Prostate gland (tissue), 2 donors: ENCODE results near the gene FOXP1. TPM values are rescaled to one million over a fixed set of nuclear protein-coding genes. Genes with fewer than 3 reads are reported as not detected.
"Not testable (repeated sequence)": the region's sequence is repeated elsewhere in the genome, so short reads cannot be mapped to it uniquely, and the experiment has no call there.

ENCODE experiments used
- DNase-seq: peaks from one replicate; pipeline ENCODE4 v3.0.0-alpha.2; 2019; ENCODE audit warnings: low spot score
- H3K27ac ChIP-seq, 2 donors: fragments of 200-600 bp; sonication (generic); 2 replicates each; pipeline ENCODE4 v1.5.1; 2017 to 2019
- H3K27me3 ChIP-seq: fragments of 200-600 bp; sonication (generic); replicated peaks from 2 replicates; pipeline ENCODE4 v1.5.1; 2019; ENCODE audit not compliant: insufficient read depth
- H3K36me3 ChIP-seq, 2 donors: fragments of 200-600 bp; sonication (generic); 1 replicate in 1 of 2; 2 replicates in 1 of 2; pipeline versions ENCODE4 v1.5.1 to v1.8.1; 2017 to 2019
- H3K4me1 ChIP-seq: fragments of 200-600 bp; sonication (generic); replicated peaks from 2 replicates; pipeline ENCODE4 v1.5.1; 2019
- H3K4me3 ChIP-seq, 2 donors: fragments of 200-600 bp; sonication (generic); 2 replicates each; pipeline ENCODE4 v1.5.1; 2017 to 2019
- H3K9me3 ChIP-seq: fragments of 200-600 bp; sonication (generic); 2 replicates; pipeline ENCODE4 v1.5.1; 2017
- POLR2A ChIP-seq: fragments of 450-650 bp; IDR thresholded peaks from one replicate; pipeline ENCODE4 v1.6.1; 2016; ENCODE audit warnings: antibody characterized with exemption, mild to moderate bottlenecking
- POLR2AphosphoS5 ChIP-seq: sonication (generic); formaldehyde crosslinking; IDR thresholded peaks from one replicate; pipeline ENCODE4 v1.6.1; 2017; ENCODE audit warnings: antibody characterized with exemption
- WGBS: methylation state at CpG from one replicate; pipeline ENCODE4 v1.1.5; 2018; 5-methylcytosine and 5-hydroxymethylcytosine counted together
- intact Hi-C: fragments of 100-400 bp; cut with DNase I; formaldehyde crosslinking; loops from one replicate; pipeline ENCODE4 v1.14.2; 2022
- total RNA-seq, 2 donors: library from RNA; depleted of rRNA; stranded (reverse); fragments of >200 nt; gene quantifications; one replicate each; pipeline ENCODE4 v1.1.0, GENCODE V29; 2016
- TF ChIP-seq, protein P1 (sequence below), 4 experiments: fragments of 200-600 bp in 2 of 4; fragments of 450-650 bp in 2 of 4; sonication (generic) in 2 of 4; IDR thresholded peaks; 1 replicate in 3 of 4; 2 replicates in 1 of 4; pipeline ENCODE4 v1.5.1; 2016 to 2019; ENCODE audit warnings: antibody characterized with exemption in 4 of 4, mild to moderate bottlenecking in 2 of 4, moderate library complexity in 2 of 4

Gene FOXP1
- total RNA-seq, 2 donors from 2014 or later, result 133 to 156 TPM

GRCh38 chr3:71016178-71016845 lies 567.2 kb downstream of the FOXP1 start:
- intact Hi-C loops, result no loop called here
- no peak for DNase-seq

DNA sequence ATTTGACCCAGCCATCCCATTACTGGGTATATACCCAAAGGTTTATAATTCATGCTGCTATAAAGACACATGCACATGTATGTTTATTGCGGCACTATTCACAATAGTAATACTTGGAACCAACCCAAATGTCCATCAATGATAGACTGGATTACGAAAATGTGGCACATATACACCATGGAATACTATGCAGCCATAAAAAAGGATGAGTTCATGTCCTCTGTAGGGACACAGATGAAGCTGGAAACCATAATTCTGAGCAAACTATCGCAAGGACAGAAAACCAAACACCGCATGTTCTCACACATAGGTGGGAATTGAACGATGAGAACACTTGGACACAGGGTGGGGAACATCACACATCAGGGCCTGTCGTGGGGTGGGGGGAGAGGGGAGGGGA lies 568.9 kb downstream of the FOXP1 start:
- 95% methylated on average over 6 of the region's 6 CpGs for WGBS
- intact Hi-C loops, H3K27ac ChIP-seq, H3K4me3 ChIP-seq, H3K4me1 ChIP-seq, DNase-seq, H3K9me3 ChIP-seq, H3K36me3 ChIP-seq, H3K27me3 ChIP-seq: not testable (repeated sequence)

More at GRCh38 chr3:71016178-71016845, 567.2 kb downstream of the FOXP1 start:
- peak overlapping the region in 1 of 2 donors; percentile 48 for H3K27ac ChIP-seq
- no peaks in the 10 kb centered on the region for H3K27me3 ChIP-seq
- H3K9me3 ChIP-seq, result no peaks in the 10 kb centered on the region
- H3K4me1 ChIP-seq, result peaks cover 7% of the 10 kb centered on the region
- H3K4me3 ChIP-seq, result no peak overlapping the region
- WGBS, result 58% methylated on average over 10 of the region's 10 CpGs
- H3K36me3 ChIP-seq, result no peaks in the 10 kb centered on the region
- TF ChIP-seq, protein P1, sequence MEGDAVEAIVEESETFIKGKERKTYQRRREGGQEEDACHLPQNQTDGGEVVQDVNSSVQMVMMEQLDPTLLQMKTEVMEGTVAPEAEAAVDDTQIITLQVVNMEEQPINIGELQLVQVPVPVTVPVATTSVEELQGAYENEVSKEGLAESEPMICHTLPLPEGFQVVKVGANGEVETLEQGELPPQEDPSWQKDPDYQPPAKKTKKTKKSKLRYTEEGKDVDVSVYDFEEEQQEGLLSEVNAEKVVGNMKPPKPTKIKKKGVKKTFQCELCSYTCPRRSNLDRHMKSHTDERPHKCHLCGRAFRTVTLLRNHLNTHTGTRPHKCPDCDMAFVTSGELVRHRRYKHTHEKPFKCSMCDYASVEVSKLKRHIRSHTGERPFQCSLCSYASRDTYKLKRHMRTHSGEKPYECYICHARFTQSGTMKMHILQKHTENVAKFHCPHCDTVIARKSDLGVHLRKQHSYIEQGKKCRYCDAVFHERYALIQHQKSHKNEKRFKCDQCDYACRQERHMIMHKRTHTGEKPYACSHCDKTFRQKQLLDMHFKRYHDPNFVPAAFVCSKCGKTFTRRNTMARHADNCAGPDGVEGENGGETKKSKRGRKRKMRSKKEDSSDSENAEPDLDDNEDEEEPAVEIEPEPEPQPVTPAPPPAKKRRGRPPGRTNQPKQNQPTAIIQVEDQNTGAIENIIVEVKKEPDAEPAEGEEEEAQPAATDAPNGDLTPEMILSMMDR (IDR thresholded peaks at IDR 0.05), result no peak
- no peak for TF ChIP-seq POLR2A
- no peak for TF ChIP-seq POLR2AphosphoS5

DNA sequence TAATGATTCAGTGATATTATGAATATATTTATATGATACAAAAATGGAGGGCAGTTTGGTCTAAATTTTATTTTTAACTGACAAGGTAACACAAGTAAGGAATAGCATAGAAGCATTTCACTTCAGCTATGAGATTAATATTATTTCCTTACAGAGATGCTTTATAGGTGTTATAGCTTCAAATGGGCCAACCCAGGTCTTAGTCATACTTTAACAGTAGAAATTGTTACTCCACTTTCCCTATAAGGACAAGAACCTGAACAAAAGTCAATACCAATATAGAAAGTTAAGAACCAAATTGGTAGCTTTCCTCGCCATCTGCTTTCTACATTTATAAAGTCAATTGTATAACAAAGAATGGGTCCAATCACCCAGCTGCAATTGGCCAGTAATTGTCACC lies 570.6 kb downstream of the FOXP1 start:
- Histone ChIP-seq H3K27me3 (no peaks in the 10 kb centered on the region), H3K4me1 (peaks cover 14% of the 10 kb centered on the region), H3K9me3 (no peaks in the 10 kb centered on the region), H3K4me3 (no peak overlapping the region), H3K27ac (no peak overlapping the region), H3K36me3 (no peaks in the 10 kb centered on the region)
- TF ChIP-seq POLR2AphosphoS5, result no peak
- TF ChIP-seq, protein P1 (IDR thresholded peaks at IDR 0.05), result no peak
- TF ChIP-seq POLR2A, result no peak
- intact Hi-C loops, result no loop called here
- DNase-seq, result no peak
- WGBS, result 98% methylated on average over 1 of the region's 1 CpG

GRCh38 chr3:71011565-71012287 lies 571.8 kb downstream of the FOXP1 start:
- Histone ChIP-seq H3K27ac (peak overlapping the region in 1 of 2 donors; percentile 54), H3K27me3 (no peaks in the 10 kb centered on the region), H3K4me1 (peaks cover 18% of the 10 kb centered on the region), H3K9me3 (no peaks in the 10 kb centered on the region), H3K4me3 (no peak overlapping the region), H3K36me3 (no peaks in the 10 kb centered on the region)
- WGBS, result 55% methylated on average over 6 of the region's 6 CpGs
- DNase-seq, result peak; percentile 39
- TF ChIP-seq, protein P1 (IDR thresholded peaks at IDR 0.05), result no peak
- TF ChIP-seq POLR2AphosphoS5 (peak; percentile 77), POLR2A (no peak)
- intact Hi-C loops, result no loop called here

DNA sequence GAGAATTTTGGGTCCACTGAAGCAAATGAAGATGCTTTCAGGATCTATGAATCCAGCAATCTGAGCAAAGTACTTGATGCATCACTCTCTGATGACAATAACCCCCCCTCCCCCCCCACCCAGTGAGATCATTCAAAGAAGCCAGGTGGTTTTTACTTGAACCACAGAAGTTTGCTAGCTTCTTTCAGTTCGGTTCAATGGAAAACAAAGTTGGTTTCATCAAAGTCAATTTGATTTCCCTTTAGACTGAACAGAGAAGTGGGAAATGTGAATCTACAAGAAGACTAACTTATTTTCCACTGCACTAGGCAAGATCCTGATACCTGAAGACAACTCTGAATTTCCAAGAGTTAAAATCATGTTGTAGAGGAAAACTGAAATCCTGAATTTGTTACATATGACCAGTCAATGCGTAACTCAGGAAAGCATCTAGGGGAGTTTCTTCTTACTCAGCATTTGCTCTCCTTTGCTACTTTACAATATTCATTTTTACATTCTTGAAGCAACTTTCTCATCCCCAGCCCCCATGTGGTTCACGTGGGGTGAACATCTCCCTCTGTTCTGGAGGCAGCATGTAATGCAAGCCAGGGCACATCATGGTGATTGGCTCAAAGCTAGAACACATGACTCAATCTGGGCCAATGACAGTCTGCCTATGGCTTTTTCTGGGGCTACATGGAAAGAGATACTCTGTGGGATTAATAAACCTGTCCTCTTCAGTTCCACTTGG lies 572.6 kb downstream of the FOXP1 start:
- 83% methylated on average over 3 of the region's 3 CpGs for WGBS
- peak overlapping the region in 1 of 2 donors; percentile 54 for H3K27ac ChIP-seq
- H3K4me1 ChIP-seq, result peaks cover 18% of the 10 kb centered on the region
- H3K36me3 ChIP-seq, result no peaks in the 10 kb centered on the region
- DNase-seq, result no peak
- intact Hi-C loops, result no loop called here
- H3K9me3 ChIP-seq, result no peaks in the 10 kb centered on the region
- H3K4me3 ChIP-seq, result no peak overlapping the region
- H3K27me3 ChIP-seq, result no peaks in the 10 kb centered on the region
- TF ChIP-seq, protein P1 (IDR thresholded peaks at IDR 0.05), result no peak
- no peak for TF ChIP-seq POLR2A
- TF ChIP-seq POLR2AphosphoS5, result no peak
